ENCODE data around the gene SHB.

- no peak for TF ChIP-seq CTCF (IDR thresholded peaks at IDR 0.05; ENCODE audit: poor library complexity)
- TF ChIP-seq EZH2 (IDR thresholded peaks at IDR 0.05; ENCODE audit: borderline replicate concordance) = no peak
- TF ChIP-seq EZH2phosphoT487 (IDR thresholded peaks at IDR 0.05; ENCODE audit: low read depth, severe bottlenecking, unreplicated experiment) = no peak
These were observed 90.0 kb downstream of the SHB start for GRCh38 chr9:37978983-37979382.
